Superior temporal gyrus (tissue), 1 donor: ENCODE results near the gene MLLT10.
A peak's percentile ranks its signal among the peaks of the same experiment; 100 is the strongest.
"Not testable (repeated sequence)": the region's sequence is repeated elsewhere in the genome, so short reads cannot be mapped to it uniquely, and the experiment has no call there.

ENCODE experiments used
- DNase-seq: peaks from one replicate; pipeline ENCODE4 v3.0.0-alpha.2; 2016; ENCODE audit errors: extremely low spot score

The MLLT10 gene

GRCh38 chr10:21694631-21695030 lies 160.6 kb downstream of the MLLT10 start:
- DNase-seq, result no peak

GRCh38 chr10:21696302-21696701 lies 162.3 kb downstream of the MLLT10 start:
- DNase-seq, result no peak

GRCh38 chr10:21699575-21699974 lies 165.5 kb downstream of the MLLT10 start:
- no peak for DNase-seq

- DNase-seq, result no peak
Measured at GRCh38 chr10:21700474-21700873, 166.4 kb downstream of the MLLT10 start.

GRCh38 chr10:21702633-21703111 lies 168.6 kb downstream of the MLLT10 start:
- no peak for DNase-seq

- DNase-seq, result no peak
Measured at GRCh38 chr10:21705142-21705827, 171.3 kb downstream of the MLLT10 start.

GRCh38 chr10:21705828-21706176 lies 171.8 kb downstream of the MLLT10 start:
- DNase-seq, result no peak

- DNase-seq, result no peak
Measured at GRCh38 chr10:21707498-21707897, 173.5 kb downstream of the MLLT10 start.

GRCh38 chr10:21712975-21713374 lies 178.9 kb downstream of the MLLT10 start:
- no peak for DNase-seq

- no peak for DNase-seq
Measured at GRCh38 chr10:21715531-21716195, 181.6 kb downstream of the MLLT10 start.

GRCh38 chr10:21717437-21718054 lies 183.5 kb downstream of the MLLT10 start:
- not testable (repeated sequence) for DNase-seq

GRCh38 chr10:21719502-21719901 lies 185.5 kb downstream of the MLLT10 start:
- DNase-seq, result no peak

GRCh38 chr10:21720090-21720489 lies 186.1 kb downstream of the MLLT10 start:
- DNase-seq, result no peak

- DNase-seq, result no peak
Measured at GRCh38 chr10:21721000-21721665, 187.1 kb downstream of the MLLT10 start.

GRCh38 chr10:21722209-21722608 lies 188.2 kb downstream of the MLLT10 start:
- DNase-seq, result no peak

- DNase-seq, result no peak
Measured at GRCh38 chr10:21724020-21724589, 190.1 kb downstream of the MLLT10 start.

- DNase-seq, result peak; percentile 96
Measured at GRCh38 chr10:21724687-21725367, 190.8 kb downstream of the MLLT10 start.

GRCh38 chr10:21726601-21727225 lies 192.7 kb downstream of the MLLT10 start:
- DNase-seq, result no peak

- no peak for DNase-seq
Measured at GRCh38 chr10:21727452-21728168, 193.6 kb downstream of the MLLT10 start.

- DNase-seq, result no peak
Measured at GRCh38 chr10:21728618-21729017, 194.6 kb downstream of the MLLT10 start.
